ENCODE results near the gene C15orf40. TPM values are rescaled to one million over a fixed set of nuclear protein-coding genes. Genes with fewer than 3 reads are reported as not detected.
A peak's percentile ranks its signal among the peaks of the same experiment; 100 is the strongest.

The C15orf40 gene
- total RNA-seq, 4 donors from 2014 or later: 13.4 to 21.0 (median 15.4) TPM

DNA sequence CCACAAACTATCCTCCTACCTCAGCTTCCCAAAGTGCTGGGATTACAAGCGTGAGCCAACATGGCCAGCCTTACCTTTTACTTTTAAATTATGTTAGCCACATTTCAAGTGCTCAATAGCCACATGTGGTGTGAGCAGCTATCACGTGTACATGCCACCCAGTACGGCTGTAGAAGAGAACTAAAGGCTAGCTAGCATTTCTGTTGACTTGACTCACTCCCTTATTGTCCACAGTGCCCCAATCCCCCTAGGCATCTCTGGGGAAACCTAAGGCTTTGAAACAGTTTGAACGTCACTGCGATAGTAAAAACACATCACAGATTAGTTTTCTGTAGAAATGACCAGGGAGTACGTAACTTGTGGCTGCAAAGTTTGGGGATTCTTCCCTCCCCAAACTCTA is 12.0 kb downstream of the C15orf40 start:
- peaks cover 0 to 6% (median 3%) of the 10 kb centered on the region in 4 donors for H3K4me1 ChIP-seq
- H3K36me3 ChIP-seq: peaks cover 0 to 16% (median 0%) of the 10 kb centered on the region in 3 donors
- DNase-seq (ENCODE audit: low spot score in 2 of 2): no peak
- H3K27me3 ChIP-seq: no peaks in the 10 kb centered on the region
- WGBS, 2 donors: 71 to 84% methylated on average over 6 of the region's 6 CpGs
- TF ChIP-seq POLR2A (IDR thresholded peaks at IDR 0.05): no peak
- H3K9me3 ChIP-seq: no peaks in the 10 kb centered on the region
- H3K27ac ChIP-seq: peak overlapping the region in 1 of 4 donors; percentile 75
- no peak overlapping the region for H3K4me3 ChIP-seq

- Histone ChIP-seq H3K4me1 (peaks cover 0 to 6% (median 3%) of the 10 kb centered on the region in 4 donors), H3K9me3 (no peaks in the 10 kb centered on the region), H3K36me3 (peaks cover 0 to 21% (median 0%) of the 10 kb centered on the region in 3 donors), H3K27ac (no peak overlapping the region), H3K27me3 (no peaks in the 10 kb centered on the region), H3K4me3 (no peak overlapping the region)
- TF ChIP-seq EP300 (IDR thresholded peaks at IDR 0.05): no peak
- no peak for TF ChIP-seq POLR2A (IDR thresholded peaks at IDR 0.05)
- no peak for TF ChIP-seq CTCF (IDR thresholded peaks at IDR 0.05)
- no peak for DNase-seq (ENCODE audit: low spot score in 2 of 2)
- WGBS, 2 donors: 63 to 65% methylated on average over 3 of the region's 3 CpGs
Observed at GRCh38 chr15:82995938-82996337, 15.5 kb downstream of the C15orf40 start.

DNA sequence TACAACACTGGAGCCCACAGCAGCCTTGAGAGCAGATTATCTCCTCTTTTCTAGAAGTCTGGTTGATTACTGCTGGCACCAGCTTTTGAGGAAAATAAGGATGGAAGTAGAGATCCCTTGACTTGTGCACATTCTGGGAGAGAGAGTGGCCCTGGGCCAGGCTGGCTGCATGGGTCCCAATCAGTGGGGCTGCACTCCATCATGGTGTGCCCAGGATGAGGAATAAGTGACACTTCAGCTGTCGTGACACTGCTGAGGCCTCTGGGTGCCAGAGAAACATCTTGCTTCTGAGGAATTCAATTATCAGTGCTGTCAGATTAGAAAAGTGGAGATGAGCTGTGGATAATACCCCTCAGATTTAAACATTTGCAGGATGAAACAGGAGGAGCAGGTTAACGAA is 16.4 kb downstream of the C15orf40 start:
- peaks cover 0 to 4% (median 1%) of the 10 kb centered on the region in 4 donors for H3K4me1 ChIP-seq
- no peak overlapping the region for H3K4me3 ChIP-seq
- no peak for DNase-seq (ENCODE audit: low spot score in 2 of 2)
- no peaks in the 10 kb centered on the region for H3K9me3 ChIP-seq
- peaks cover 0 to 26% (median 0%) of the 10 kb centered on the region in 3 donors for H3K36me3 ChIP-seq
- WGBS, 2 donors: 83 to 97% methylated on average over 2 of the region's 2 CpGs
- H3K27me3 ChIP-seq: no peaks in the 10 kb centered on the region
- no peak for TF ChIP-seq CTCF (IDR thresholded peaks at IDR 0.05)
- TF ChIP-seq POLR2A (IDR thresholded peaks at IDR 0.05): no peak
- TF ChIP-seq EP300 (IDR thresholded peaks at IDR 0.05): no peak
- no peak overlapping the region for H3K27ac ChIP-seq

DNA sequence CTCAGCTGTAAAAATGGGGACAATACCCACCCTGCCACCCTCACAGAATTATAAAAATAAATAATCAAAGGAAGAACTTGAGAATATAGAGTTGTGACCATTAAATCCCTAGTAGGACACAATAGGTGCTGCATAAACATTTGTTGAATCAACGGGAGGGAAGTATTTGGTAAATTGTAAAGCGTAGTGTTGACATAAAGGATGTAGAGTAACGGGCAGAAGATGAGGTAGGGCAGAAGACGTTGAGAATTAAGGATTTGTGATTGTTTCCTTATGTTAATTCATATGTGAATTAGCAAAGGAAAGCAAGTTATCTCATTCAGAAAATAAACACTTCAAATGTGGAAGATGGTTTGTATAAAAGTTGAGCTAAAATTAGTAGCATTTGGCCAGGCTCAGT is 18.3 kb downstream of the C15orf40 start:
- peaks cover 0 to 41% (median 0%) of the 10 kb centered on the region in 3 donors for H3K36me3 ChIP-seq
- peaks cover 0 to under 1% (median 0%) of the 10 kb centered on the region in 4 donors for H3K4me1 ChIP-seq
- TF ChIP-seq CTCF (IDR thresholded peaks at IDR 0.05): no peak
- TF ChIP-seq EP300 (IDR thresholded peaks at IDR 0.05): no peak
- no peak for TF ChIP-seq POLR2A (IDR thresholded peaks at IDR 0.05)
- no peaks in the 10 kb centered on the region for H3K9me3 ChIP-seq
- H3K27me3 ChIP-seq: no peaks in the 10 kb centered on the region
- 55 to 56% methylated on average over 4 of the region's 4 CpGs for WGBS, 2 donors
- no peak overlapping the region for H3K27ac ChIP-seq
- no peak for DNase-seq (ENCODE audit: low spot score in 2 of 2)
- no peak overlapping the region for H3K4me3 ChIP-seq

GRCh38 chr15:82992436-82992998 is 18.9 kb downstream of the C15orf40 start:
- TF ChIP-seq POLR2A (IDR thresholded peaks at IDR 0.05) (no peak), CTCF (IDR thresholded peaks at IDR 0.05) (no peak), EP300 (IDR thresholded peaks at IDR 0.05) (no peak)
- Histone ChIP-seq H3K27ac (no peak overlapping the region), H3K9me3 (no peaks in the 10 kb centered on the region), H3K36me3 (peaks cover 0 to 43% (median 0%) of the 10 kb centered on the region in 3 donors), H3K27me3 (no peaks in the 10 kb centered on the region), H3K4me3 (no peak overlapping the region), H3K4me1 (peaks cover 0 to 5% (median 2%) of the 10 kb centered on the region in 4 donors)
- no peak for DNase-seq (ENCODE audit: low spot score in 2 of 2)
- 79 to 80% methylated on average over 3 of the region's 3 CpGs for whole genome bisulfite sequencing, 2 donors
